ENCODE measurements around the gene CAT.

Gene CAT

GRCh38 chr11:34514597-34514996 is 75.9 kb downstream of the CAT start:
- no peak for DNase-seq (ENCODE audit: extremely low read depth, low read depth)
- TF ChIP-seq CTCF (IDR thresholded peaks at IDR 0.05; ENCODE audit: low read depth, low read length) = no peak

GRCh38 chr11:34516247-34517040 is 77.7 kb downstream of the CAT start:
- no peak for DNase-seq (ENCODE audit: extremely low read depth, low read depth)
- no peak for TF ChIP-seq CTCF (IDR thresholded peaks at IDR 0.05; ENCODE audit: low read depth, low read length)

- no peak for DNase-seq (ENCODE audit: extremely low read depth, low read depth)
- TF ChIP-seq CTCF (IDR thresholded peaks at IDR 0.05; ENCODE audit: low read depth, low read length) = no peak
These were observed 81.0 kb downstream of the CAT start for GRCh38 chr11:34519595-34520235.

- DNase-seq (ENCODE audit: extremely low read depth, low read depth) = no peak
- TF ChIP-seq CTCF (IDR thresholded peaks at IDR 0.05; ENCODE audit: low read depth, low read length) = no peak
These were observed 82.5 kb downstream of the CAT start for GRCh38 chr11:34521265-34521664.

Measured in AG09319 (cell line).